Measurements from ENCODE around the gene ZNF83. TPM values are rescaled to one million over a fixed set of nuclear protein-coding genes. Genes with fewer than 3 reads are reported as not detected.

ZNF83 gene
- total and polyA plus RNA-seq, 2 of the 4 experiments (the other 2 are of a cell fraction): 32.9 to 36.9 TPM

GRCh38 chr19:52653161-52653560 lies 15.0 kb upstream of the ZNF83 start:
- WGBS, 2 experiments (ENCODE audit: extremely low coverage in 2 of 2, insufficient read length in 1 of 2): 100% methylated on average over 1 of the region's 4 CpGs; no CpG with 5 or more reads in 1 of the 2 experiments
- no peak overlapping the region for H2BK120ac ChIP-seq (ENCODE audit: low read depth, low read length)
- ChIA-PET CTCF (no interaction called here), POLR2A (ENCODE audit: unreplicated experiment) (no interaction called here)
- H2BK5ac ChIP-seq (ENCODE audit: low read depth, low read length, poor library complexity, severe bottlenecking): no peak overlapping the region
- DNase-seq: no peak
- no peak overlapping the region for H3K18ac ChIP-seq (ENCODE audit: low read depth, low read length)
- dilution Hi-C loops (cut with HindIII; ENCODE audit: low sequenced_read_pairs, unreplicated experiment): no loop called here
- no peak overlapping the region for H2BK20ac ChIP-seq (ENCODE audit: low read depth, low read length)
- H4K91ac ChIP-seq (ENCODE audit: insufficient read depth, low read depth, low read length): no peak overlapping the region
- no peak overlapping the region for H3K4me2 ChIP-seq (ENCODE audit: low read depth, low read length)
- no peaks in the 10 kb centered on the region for H3K9me3 ChIP-seq (ENCODE audit: control insufficient read depth, insufficient read depth, low read length)
- H3K79me1 ChIP-seq (ENCODE audit: low read depth in 1 of 2, low read length in 2 of 2): peaks cover 22 to 26% of the 10 kb centered on the region in 2 experiments
- H2AK5ac ChIP-seq (ENCODE audit: low read depth, low read length): no peak overlapping the region
- peaks cover 7% of the 10 kb centered on the region for H3K9me1 ChIP-seq (ENCODE audit: insufficient read depth, low read length)
- no peak overlapping the region for H2AFZ ChIP-seq (replicated peaks; ENCODE audit: low read length, poor library complexity)
- no peak overlapping the region for H4K8ac ChIP-seq (ENCODE audit: low read depth in 2 of 2, low read length in 2 of 2)
- H3K36me3 ChIP-seq (ENCODE audit: control insufficient read depth, insufficient read depth, low read length): peaks cover 23% of the 10 kb centered on the region
- TF ChIP-seq NFE2L2 (IDR thresholded peaks at IDR 0.05; ENCODE audit: low read depth, low read length) (no peak), MXI1 (IDR thresholded peaks at IDR 0.05; ENCODE audit: borderline replicate concordance, low read depth, low read length) (no peak), FOS (IDR thresholded peaks at IDR 0.05; ENCODE audit: low read depth, low read length) (no peak), CEBPB (IDR thresholded peaks at IDR 0.05; ENCODE audit: low read depth, low read length) (no peak), ELK1 (IDR thresholded peaks at IDR 0.05; ENCODE audit: borderline replicate concordance, low read depth, low read length) (no peak), MAZ (IDR thresholded peaks at IDR 0.05; ENCODE audit: borderline replicate concordance, low read depth, low read length) (no peak), RCOR1 (IDR thresholded peaks at IDR 0.05; ENCODE audit: insufficient replicate concordance, low read length) (no peak), CHD1 (IDR thresholded peaks at IDR 0.05; ENCODE audit: low read depth, low read length) (no peak), RFX5 (IDR thresholded peaks at IDR 0.05; ENCODE audit: low read depth, low read length) (no peak), BHLHE40 (IDR thresholded peaks at IDR 0.05; ENCODE audit: low read depth, low read length) (no peak), MAFK (IDR thresholded peaks at IDR 0.05; ENCODE audit: low read depth, low read length) (no peak), POLR2A (IDR thresholded peaks at IDR 0.05; ENCODE audit: low read depth, low read length) (no peak), CTCF (conservative IDR thresholded peaks at IDR 0.05; ENCODE audit: low read depth, low read length) (no peak)
- TF ChIP-seq, protein P1, sequence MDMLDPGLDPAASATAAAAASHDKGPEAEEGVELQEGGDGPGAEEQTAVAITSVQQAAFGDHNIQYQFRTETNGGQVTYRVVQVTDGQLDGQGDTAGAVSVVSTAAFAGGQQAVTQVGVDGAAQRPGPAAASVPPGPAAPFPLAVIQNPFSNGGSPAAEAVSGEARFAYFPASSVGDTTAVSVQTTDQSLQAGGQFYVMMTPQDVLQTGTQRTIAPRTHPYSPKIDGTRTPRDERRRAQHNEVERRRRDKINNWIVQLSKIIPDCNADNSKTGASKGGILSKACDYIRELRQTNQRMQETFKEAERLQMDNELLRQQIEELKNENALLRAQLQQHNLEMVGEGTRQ (IDR thresholded peaks at IDR 0.05; ENCODE audit: low read depth, low read length): no peak
- in situ Hi-C loops (cut with MboI; ENCODE audit: low sequenced_read_pairs): no loop called here
- H3K27me3 ChIP-seq (ENCODE audit: control insufficient read depth, insufficient read depth, low read length): no peaks in the 10 kb centered on the region
- no peak overlapping the region for H2BK15ac ChIP-seq (ENCODE audit: low read depth, low read length)
- H3K27ac ChIP-seq (ENCODE audit: insufficient read depth, low read length): no peak overlapping the region
- no peak overlapping the region for H3K4me3 ChIP-seq (ENCODE audit: insufficient read depth, low read depth, low read length)
- no peak overlapping the region for H3K4ac ChIP-seq (ENCODE audit: low read depth, low read length)
- H4K5ac ChIP-seq (ENCODE audit: low read depth, low read length): no peak overlapping the region
- H3K4me1 ChIP-seq (ENCODE audit: control insufficient read depth, insufficient read depth, low read length): peaks cover 7% of the 10 kb centered on the region
- no peak for ATAC-seq (ENCODE audit: low read depth)
- H3K23ac ChIP-seq (ENCODE audit: low read depth, low read length): no peak overlapping the region
- BruUV-seq (replicated peaks): no TSS peak
- H2AK9ac ChIP-seq (replicated peaks; ENCODE audit: low read depth, low read length, poor library complexity): no peak overlapping the region
- intact Hi-C loops (cut with micrococcal nuclease): no loop called here
- H3K14ac ChIP-seq (replicated peaks; ENCODE audit: low read depth, low read length): no peak overlapping the region
- H3K9ac ChIP-seq (ENCODE audit: low read depth, low read length): no peak overlapping the region
- no peak overlapping the region for H3K56ac ChIP-seq (ENCODE audit: extremely low read depth, insufficient read depth, low read length)
- H4K20me1 ChIP-seq (ENCODE audit: insufficient read depth, low read length): peaks cover 4% of the 10 kb centered on the region
